GM18858 (cell line): Measurements from ENCODE around the gene NECAP2.

Experiments
- ATAC-seq: cut with Tn5 transposase; IDR thresholded peaks from one replicate; pipeline ENCODE4 v1.9.1; 2021; ENCODE audit not compliant: unreplicated experiment

The NECAP2 gene

GRCh38 chr1:16440470-16441281 lies at the start of gene NECAP2:
NECAP2 (plus strand) TSS chr1:16440724; CDS start chr1:16440762, 38 bp downstream.
- no peak for ATAC-seq

DNA sequence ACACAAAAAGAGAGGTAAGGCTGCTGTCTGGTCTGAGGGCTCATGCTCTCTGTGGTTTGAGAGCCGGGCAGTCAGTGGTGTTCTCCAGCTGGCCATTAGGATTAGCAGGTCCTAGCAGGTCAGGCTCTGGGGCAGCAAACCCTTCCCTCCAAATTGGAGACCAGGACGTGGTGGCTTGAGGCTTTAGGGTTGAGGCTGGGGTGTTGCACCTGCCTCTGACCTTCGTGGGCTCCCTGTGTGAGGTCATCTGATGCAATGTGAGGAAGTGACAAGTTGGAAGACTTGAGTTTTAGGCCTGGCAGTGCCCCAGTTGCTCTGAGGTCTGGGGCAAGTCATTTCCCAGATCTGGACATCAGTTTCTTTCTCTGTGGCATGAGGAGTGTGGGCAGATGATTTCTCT lies 49.1 kb upstream of the NECAP2 start:
- ATAC-seq, result no peak

DNA sequence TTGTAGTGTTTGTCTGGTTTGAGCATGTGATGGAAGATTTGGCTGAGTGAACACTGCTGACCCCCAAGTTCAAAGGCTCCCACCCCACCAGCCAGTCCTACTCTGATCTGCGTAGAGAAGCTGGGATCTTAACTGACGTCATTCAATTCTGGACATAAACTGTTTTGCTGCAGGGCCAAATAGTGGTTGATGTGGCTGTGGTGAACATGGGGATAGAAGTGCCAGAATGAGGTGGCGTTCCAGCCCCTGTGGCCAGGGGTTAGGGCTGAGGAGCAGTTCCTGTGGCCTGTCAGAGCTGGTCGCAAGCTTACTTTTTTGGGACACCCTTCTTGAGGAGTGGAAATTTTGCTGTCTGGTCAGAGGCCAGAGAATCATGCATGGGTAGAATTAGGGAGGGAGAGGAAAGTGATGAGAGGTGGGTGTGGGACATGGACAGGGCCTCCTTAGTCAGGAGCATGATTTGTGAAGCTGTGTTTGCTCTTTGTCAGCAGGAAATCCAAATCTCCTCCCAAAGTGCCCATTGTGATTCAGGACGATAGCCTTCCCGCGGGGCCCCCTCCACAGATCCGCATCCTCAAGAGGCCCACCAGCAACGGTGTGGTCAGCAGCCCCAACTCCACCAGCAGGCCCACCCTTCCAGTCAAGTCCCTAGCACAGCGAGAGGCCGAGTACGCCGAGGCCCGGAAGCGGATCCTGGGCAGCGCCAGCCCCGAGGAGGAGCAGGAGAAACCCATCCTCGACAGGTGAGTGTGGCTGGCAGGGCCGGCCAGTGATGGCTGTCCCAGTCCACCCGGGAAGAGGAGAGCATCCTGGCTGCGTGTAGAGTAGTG lies 47.6 kb upstream of the NECAP2 start:
- no peak for ATAC-seq

DNA sequence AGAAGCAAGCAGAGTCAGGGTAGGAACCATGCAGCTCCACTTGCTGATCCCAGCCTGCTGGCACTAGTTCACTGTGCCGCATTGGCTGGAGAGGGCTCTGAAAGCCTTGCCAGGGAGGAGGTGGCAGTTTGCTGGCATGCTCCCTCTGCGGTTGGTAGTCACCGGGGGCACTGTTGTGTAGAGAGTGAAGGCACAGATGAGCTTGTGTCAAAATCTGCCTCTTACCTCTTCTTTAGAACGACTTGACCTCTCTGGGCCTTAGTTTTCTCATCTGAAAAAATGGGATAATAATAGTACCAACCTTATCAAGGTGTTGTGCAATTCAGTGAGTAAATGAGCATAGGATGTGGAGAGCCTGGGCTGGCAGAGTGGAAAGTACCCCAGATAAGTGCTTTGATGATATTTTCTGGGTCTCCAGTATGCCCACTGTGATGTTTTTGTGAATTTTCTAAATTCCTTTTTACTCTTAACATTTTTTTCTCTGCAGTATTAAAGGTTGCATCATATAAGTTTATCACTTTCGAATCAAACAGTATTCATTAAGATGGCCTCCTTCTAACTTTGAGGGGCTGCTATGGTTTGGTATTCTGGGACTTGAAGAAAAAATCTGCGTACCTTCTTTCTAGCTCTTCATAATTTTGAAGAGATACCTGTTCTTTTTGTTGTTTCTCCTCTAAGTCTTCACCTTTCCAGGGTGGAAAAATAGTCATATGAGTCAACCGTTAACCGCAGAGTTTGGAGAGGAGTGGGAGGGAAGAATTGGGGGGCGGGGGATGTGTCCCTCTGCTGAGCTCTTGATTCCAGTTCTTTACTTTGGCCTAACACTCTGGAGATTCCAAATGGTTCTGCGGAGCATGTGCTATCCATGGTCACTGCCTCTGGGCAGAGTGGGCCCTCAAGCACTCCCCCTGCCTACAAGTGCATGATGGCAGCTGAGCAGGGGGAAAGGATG lies 46.7 kb upstream of the NECAP2 start:
- no peak for ATAC-seq

DNA sequence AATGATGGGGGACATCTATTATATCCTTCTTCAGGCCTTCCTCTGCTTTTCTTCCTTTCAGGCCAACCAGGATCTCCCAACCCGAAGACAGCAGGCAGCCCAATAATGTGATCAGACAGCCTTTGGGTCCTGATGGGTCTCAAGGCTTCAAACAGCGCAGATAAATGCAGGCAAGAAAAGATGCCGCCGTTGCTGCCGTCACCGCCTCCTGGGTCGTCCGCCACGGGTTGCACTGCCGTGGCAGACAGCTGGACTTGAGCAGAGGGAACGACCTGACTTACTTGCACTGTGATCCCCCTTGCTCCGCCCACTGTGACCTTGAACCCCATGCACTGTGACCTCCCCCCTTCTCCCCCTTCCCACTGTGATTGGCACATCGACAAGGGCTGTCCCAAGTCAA lies 45.5 kb upstream of the NECAP2 start:
- ATAC-seq, result no peak

DNA sequence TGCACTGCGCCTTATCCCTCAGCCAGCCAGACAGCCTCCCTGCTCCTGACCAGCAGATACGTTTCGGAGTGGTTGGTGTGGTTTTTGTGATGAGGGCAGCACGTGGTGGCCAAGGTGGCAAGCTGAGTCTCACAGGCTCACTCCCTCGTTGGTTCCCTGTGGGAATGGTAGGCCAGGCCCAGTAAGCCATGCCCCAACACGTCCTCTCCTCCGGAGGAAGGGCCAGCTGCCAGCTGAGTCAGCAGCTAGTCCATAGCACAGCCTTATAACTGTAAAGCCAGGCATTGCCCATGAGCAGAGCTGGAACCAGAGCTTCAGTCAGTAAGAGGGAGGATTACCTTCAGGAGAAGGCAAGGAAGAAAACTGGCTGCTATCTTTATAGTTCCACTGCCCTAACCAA lies 43.9 kb upstream of the NECAP2 start:
- ATAC-seq, result no peak

DNA sequence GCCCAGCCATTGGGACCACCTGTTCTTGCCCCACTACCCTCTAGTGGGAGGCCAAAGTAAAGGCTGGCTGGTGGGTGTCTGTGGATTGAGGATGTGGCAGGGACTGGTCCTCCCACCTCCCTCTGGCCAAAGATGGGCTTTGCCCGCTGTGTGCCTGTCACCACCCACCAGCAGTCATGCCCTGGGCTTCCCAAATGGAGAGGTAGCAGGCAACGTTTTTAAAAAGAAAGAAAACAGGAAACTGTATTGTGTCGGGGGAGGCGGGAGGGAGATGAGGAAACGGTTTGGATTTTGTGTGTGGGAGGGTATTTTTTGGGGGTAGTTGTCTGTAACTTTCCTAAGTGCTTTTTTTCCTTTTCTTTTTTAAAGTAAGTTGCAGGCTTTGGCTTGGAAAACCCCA lies 43.4 kb upstream of the NECAP2 start:
- no peak for ATAC-seq

DNA sequence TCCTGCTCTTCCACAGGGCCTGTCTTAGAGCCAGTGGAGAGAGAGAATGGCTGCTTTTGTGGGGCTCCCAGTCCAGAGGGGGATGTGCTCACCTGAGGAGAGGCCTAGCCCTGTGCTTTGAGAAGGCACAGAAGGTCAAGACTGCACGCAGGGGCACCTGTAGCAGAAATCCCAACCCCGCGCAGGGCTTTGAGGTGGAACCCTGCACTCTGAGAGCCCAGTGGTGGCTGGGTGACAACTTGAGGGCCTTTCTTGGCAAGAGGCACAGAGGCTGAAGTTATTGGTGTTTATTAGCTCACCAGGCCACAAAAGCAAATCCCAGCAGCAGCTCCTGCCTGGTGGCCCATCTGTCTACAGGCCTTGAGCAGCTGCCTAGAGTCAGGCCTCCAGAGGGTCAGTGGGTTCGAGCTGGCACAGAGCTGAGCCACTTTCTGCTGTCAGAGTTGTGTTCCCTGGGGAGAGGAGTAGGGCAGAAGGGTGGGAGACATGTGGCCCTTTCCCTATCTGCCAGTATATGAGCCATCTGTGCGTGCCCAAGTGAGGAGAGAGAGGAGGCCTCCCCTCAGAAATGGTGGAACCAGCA lies 42.1 kb upstream of the NECAP2 start:
- ATAC-seq, result no peak

- ATAC-seq, result no peak
Measured at GRCh38 chr1:16402742-16403141, 37.8 kb upstream of the NECAP2 start.

DNA sequence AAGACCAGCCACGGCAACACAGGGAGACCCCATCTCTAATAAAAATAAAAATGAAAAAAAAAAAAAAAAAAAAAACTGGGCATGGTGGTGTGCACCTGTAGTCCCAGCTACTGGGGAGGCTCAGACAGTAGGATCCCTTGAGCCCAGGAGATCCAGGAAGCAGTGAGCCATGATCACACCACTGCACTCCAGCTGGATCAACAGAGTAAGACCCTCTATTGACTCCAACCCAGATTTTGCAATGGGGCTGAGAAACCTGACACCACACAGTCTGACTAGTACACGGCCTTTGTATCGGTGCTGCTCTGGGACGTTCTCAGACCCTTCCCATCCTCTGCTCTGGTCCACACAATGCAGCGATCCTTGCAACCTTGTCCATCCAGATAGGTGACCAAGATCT lies 35.1 kb upstream of the NECAP2 start:
- no peak for ATAC-seq

DNA sequence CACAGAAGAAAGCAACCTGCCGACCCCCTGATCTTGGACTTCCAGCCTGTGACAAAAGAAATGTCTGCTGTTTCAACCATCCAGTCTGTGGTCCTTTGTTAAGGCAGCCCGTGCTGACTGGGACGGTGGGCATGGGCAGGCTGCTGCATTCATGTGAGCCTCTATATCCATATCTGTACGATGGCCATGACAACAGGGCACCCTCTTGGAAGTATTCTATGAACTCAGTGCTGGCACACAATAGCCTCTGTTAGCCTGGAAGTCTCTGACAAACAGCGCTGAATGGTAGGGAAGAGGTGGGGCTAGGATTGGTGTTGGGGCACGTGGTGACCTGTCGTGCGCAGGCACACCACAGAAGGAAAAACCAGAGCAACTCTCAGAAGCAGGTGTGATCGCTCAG lies 33.7 kb upstream of the NECAP2 start:
- no peak for ATAC-seq

DNA sequence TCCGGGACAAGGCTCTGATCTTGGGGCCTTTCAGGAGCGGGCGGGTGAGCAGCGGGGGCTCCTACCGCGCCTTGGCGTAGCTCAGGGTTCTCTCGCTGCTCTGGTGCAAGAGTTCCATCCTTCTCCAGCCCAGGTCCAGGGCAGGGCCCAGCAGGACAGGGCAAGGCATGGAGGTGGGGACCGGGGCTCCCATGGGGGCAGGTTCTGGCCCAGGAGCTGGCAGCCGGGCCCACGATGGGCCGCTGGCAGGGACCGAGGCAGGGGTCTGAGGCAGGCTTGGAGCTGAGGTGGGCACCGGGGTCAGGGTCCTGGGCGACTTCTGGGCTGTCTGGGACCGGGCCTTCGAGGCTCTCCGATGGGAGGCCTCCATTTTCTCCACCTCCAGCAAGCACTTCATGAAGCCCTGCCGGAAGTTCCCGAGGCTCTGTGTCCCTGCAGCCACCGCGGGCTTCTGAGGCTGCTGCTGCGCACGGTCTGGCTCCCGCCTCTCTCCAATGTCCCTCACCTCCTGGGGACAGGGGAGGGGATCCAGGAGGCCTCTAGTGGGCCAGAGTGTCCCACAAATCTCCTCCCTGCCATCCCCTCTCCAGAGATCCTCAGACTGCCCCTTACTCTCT lies 30.9 kb upstream of the NECAP2 start:
- ATAC-seq, result no peak

DNA sequence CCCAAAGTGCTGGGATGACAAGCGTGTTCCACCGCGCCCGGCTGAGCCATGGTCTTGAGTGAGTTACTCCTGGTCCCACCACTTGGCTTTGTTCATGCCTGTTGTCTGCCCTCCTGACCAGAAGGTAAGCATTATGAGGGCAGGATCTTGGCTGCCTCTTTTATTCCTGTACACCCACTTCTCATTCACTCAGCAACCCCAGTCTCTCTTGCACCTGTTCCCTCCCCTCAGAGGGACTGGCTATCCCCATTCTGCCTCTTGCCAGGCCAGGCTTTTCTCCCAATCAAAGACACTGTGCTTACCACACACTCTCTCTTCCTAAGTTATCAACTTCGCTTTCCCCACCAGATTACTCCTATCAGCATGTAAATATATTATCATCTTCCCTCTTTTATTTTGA lies 29.7 kb upstream of the NECAP2 start:
- ATAC-seq, result no peak

DNA sequence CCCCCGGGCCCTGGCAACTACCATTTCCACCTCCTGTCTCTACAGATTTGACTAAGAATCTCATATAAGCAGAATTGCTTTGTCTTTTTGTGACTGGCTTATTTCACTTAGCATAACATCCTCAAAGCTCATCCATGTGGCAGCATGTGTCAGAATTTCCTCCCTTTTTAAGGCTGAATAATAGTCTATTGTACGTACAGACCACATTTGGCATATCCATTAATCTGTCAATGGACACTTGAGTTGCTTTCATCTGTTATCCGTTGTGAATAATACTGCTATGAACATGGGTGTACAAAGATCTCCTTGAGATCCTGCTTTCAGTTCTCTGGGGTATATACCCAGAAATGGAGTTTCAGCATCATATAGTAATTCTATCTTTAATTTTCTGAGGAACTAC lies 27.3 kb upstream of the NECAP2 start:
- ATAC-seq, result no peak

- no peak for ATAC-seq
Measured at GRCh38 chr1:16418823-16419425, 21.6 kb upstream of the NECAP2 start.

- ATAC-seq, result peak; percentile 66
Measured at GRCh38 chr1:16420424-16421118, 20.0 kb upstream of the NECAP2 start.

- ATAC-seq, result no peak
Measured at GRCh38 chr1:16421201-16421600, 19.3 kb upstream of the NECAP2 start.

- ATAC-seq, result no peak
Measured at GRCh38 chr1:16422041-16422440, 18.5 kb upstream of the NECAP2 start.
